Caco-2 (cell line): Measurements from ENCODE around the gene RHBDF2. TPM values are rescaled to one million over a fixed set of nuclear protein-coding genes. Genes with fewer than 3 reads are reported as not detected.

Source experiments
- BruUV-seq: library from RNA; stranded (reverse); fragments of 400-500 nt; replicated peaks from 2 replicates; lab custom pipeline; 2021; lab: Mats Ljungman, UMichigan
- CTCF ChIA-PET: fragments of 300-600 bp; sonication (Branson Sonifier 250); formaldehyde crosslinking; loops from one replicate; lab custom pipeline; 2022; ENCODE audit warnings: antibody characterized with exemption; lab: Charles Lee
- POLR2A ChIA-PET: fragments of 300-600 bp; sonication (Branson Sonifier 250); formaldehyde crosslinking; loops from one replicate; lab custom pipeline; 2022; ENCODE audit warnings: antibody characterized with exemption; lab: Charles Lee
- DNase-seq, 2 experiments: peaks; one replicate each; pipeline versions ENCODE4 v3.0.0 to v3.0.0-alpha.2; 2020 to 2022
- H3K27me3 ChIP-seq: replicated peaks from 2 replicates; pipeline ENCODE4 v1.6.0; 2011; ENCODE audit warnings: low read length; ENCODE audit not compliant: control insufficient read depth, insufficient read depth
- H3K36me3 ChIP-seq: 2 replicates; pipeline ENCODE4 v1.5.1; 2011; ENCODE audit warnings: low read length; ENCODE audit not compliant: control insufficient read depth, insufficient read depth
- H3K4me1 ChIP-seq: fragments of 250-450 bp; sonication (Bioruptor Pico); 2 replicates; pipeline ENCODE4 v1.5.1; 2020; ENCODE audit warnings: mild to moderate bottlenecking
- H3K4me3 ChIP-seq: 2 replicates; pipeline ENCODE4 v1.5.1; 2011; ENCODE audit warnings: low read depth, mild to moderate bottlenecking, control low read depth, low read length
- H3K9me3 ChIP-seq: fragments of 250-450 bp; sonication (Bioruptor Pico); 2 replicates; pipeline ENCODE4 v1.5.1; 2020; ENCODE audit warnings: mild to moderate bottlenecking, moderate library complexity
- H3K27ac Mint-ChIP-seq: one replicate; pipeline ENCODE4 v1.8.0; 2022; ENCODE audit warnings: mixed read lengths; ENCODE audit not compliant: unreplicated experiment
- H3K27me3 Mint-ChIP-seq: one replicate; pipeline ENCODE4 v1.8.0; 2022; ENCODE audit warnings: mixed read lengths; ENCODE audit not compliant: insufficient read depth, unreplicated experiment
- H3K36me3 Mint-ChIP-seq: one replicate; pipeline ENCODE4 v1.8.0; 2022; ENCODE audit warnings: mild to moderate bottlenecking, mixed read lengths; ENCODE audit not compliant: insufficient read depth, unreplicated experiment
- H3K4me1 Mint-ChIP-seq: one replicate; pipeline ENCODE4 v1.8.0; 2022; ENCODE audit warnings: low read depth, mixed read lengths; ENCODE audit not compliant: unreplicated experiment
- H3K4me3 Mint-ChIP-seq: one replicate; pipeline ENCODE4 v1.8.0; 2022; ENCODE audit warnings: mild to moderate bottlenecking, moderate library complexity, mixed read lengths; ENCODE audit not compliant: unreplicated experiment
- H3K9me3 Mint-ChIP-seq: one replicate; pipeline ENCODE4 v1.8.0; 2022; ENCODE audit warnings: mixed read lengths; ENCODE audit not compliant: unreplicated experiment
- intact Hi-C: fragments of 100-400 bp; cut with micrococcal nuclease; formaldehyde crosslinking; loops from one replicate; pipeline ENCODE4 v1.10.0; 2022; ENCODE audit not compliant: unreplicated experiment
- total RNA-seq: library from RNA; stranded (reverse); gene quantifications from 2 replicates; pipeline ENCODE4 v1.2.3, GENCODE V29; 2022
- TF ChIP-seq, protein P1 (sequence below), 2 experiments: fragments of 200-600 bp in 1 of 2; IDR thresholded peaks; 1 replicate in 1 of 2; 2 replicates in 1 of 2; pipeline versions ENCODE4 v1.5.1 to v1.8.0; 2011 to 2022; ENCODE audit warnings: antibody characterized with exemption in 1 of 2, control low read depth in 1 of 2, inconsistent platforms in 1 of 2, low read depth in 1 of 2, low read length in 1 of 2, mild to moderate bottlenecking in 1 of 2, moderate library complexity in 1 of 2; ENCODE audit not compliant: insufficient read depth in 1 of 2, severe bottlenecking in 1 of 2, unreplicated experiment in 1 of 2

The RHBDF2 gene
- total RNA-seq, 1 experiment from 2014 or later = 33.8 TPM

DNA sequence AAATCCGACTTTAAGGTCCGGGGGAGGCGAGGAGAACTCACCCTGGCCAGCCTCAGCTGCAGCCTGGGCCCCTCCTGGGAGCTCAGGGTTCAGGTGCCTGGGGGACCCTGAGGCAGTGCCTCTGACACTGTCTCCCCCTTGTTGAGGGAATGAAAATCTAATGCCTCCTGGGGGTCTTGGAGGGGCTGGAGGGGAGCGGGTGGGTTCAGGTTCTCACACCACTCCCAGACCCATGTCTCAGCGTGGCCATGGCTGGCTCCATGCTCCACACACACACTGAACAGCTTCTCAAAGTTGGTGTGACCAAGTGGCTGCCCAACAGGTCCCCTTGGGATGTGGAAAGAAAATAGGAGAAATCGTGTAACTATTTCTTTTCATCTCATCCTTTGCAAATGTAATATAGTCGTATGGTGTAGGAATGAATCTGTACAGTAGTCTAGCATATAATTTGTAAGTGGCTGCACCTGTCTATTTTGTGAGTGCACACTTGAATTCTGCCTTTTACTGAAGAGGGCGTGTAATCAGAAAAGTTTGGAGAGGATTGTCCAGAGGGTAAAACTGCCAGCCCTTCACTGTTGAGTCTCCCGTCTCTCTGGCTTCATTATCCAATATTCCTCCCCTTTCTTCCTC is 37.8 kb upstream of the RHBDF2 start:
- no peak overlapping the region for H3K4me3 Mint-ChIP-seq
- Histone ChIP-seq H3K9me3 (no peaks in the 10 kb centered on the region), H3K27me3 (no peaks in the 10 kb centered on the region), H3K4me3 (no peak overlapping the region), H3K4me1 (peaks cover 9% of the 10 kb centered on the region), H3K36me3 (no peaks in the 10 kb centered on the region)
- ChIA-PET CTCF (interaction anchor here (2.3 kb wide), 1 partner anchor 18 kb away, joined by 21 read pairs; no protein-coding TSS in a partner anchor), POLR2A (no interaction called here)
- no peak overlapping the region for H3K27ac Mint-ChIP-seq
- TF ChIP-seq, protein P1, sequence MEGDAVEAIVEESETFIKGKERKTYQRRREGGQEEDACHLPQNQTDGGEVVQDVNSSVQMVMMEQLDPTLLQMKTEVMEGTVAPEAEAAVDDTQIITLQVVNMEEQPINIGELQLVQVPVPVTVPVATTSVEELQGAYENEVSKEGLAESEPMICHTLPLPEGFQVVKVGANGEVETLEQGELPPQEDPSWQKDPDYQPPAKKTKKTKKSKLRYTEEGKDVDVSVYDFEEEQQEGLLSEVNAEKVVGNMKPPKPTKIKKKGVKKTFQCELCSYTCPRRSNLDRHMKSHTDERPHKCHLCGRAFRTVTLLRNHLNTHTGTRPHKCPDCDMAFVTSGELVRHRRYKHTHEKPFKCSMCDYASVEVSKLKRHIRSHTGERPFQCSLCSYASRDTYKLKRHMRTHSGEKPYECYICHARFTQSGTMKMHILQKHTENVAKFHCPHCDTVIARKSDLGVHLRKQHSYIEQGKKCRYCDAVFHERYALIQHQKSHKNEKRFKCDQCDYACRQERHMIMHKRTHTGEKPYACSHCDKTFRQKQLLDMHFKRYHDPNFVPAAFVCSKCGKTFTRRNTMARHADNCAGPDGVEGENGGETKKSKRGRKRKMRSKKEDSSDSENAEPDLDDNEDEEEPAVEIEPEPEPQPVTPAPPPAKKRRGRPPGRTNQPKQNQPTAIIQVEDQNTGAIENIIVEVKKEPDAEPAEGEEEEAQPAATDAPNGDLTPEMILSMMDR (IDR thresholded peaks at IDR 0.05; ENCODE audit: insufficient read depth in 1 of 2, low read depth in 1 of 2, low read length in 1 of 2, severe bottlenecking in 1 of 2, unreplicated experiment in 1 of 2) = no peak
- no peaks in the 10 kb centered on the region for H3K9me3 Mint-ChIP-seq
- no peaks in the 10 kb centered on the region for H3K27me3 Mint-ChIP-seq
- no peak for DNase-seq
- H3K36me3 Mint-ChIP-seq = peaks cover 5% of the 10 kb centered on the region
- no TSS peak for BruUV-seq
- H3K4me1 Mint-ChIP-seq = peaks cover 8% of the 10 kb centered on the region
- intact Hi-C loops = no loop called here

DNA sequence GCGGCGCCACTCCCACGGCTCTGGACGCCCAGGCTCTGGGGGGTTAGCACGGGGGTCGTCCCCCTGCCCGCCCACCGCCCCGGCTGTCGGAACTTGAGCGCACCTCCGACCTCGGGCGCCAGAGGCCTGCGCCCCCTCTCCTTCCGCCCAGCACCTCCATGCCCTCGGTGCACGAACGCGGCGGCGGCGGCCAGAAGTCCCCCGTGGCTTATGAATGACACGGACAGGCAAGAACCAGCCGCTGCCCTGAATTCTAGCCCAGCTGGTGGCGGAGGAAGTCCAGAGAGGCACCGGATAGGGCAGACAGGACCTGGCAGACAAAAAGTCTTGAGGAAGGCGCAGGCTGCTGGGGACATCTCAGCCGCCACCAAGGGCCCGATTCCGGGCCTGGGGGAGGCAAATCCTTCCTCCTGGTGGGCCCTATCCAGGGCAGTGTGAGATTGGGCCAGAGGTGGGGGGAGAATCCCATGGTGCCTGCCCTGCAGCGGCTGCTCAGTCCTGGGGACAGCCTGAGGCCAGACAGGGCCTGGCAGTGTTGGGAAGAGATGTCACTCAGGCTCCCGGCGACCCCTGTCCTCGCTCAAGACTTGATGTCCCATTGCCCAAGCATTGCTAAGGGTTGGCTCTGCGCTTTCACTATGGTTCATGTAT is 37.2 kb upstream of the RHBDF2 start:
- no peak overlapping the region for H3K4me3 Mint-ChIP-seq
- H3K9me3 Mint-ChIP-seq = no peaks in the 10 kb centered on the region
- ChIA-PET CTCF (interaction anchor here (0.6 kb wide), 2 partner anchors 15 to 71 kb away, joined by 3 read pairs; partner anchors contain the start of gene AANAT), POLR2A (no interaction called here)
- Histone ChIP-seq H3K9me3 (no peaks in the 10 kb centered on the region), H3K4me1 (peaks cover 9% of the 10 kb centered on the region), H3K36me3 (no peaks in the 10 kb centered on the region), H3K4me3 (no peak overlapping the region), H3K27me3 (no peaks in the 10 kb centered on the region)
- H3K36me3 Mint-ChIP-seq = peaks cover 5% of the 10 kb centered on the region
- no TSS peak for BruUV-seq
- H3K27ac Mint-ChIP-seq = no peak overlapping the region
- peaks cover 8% of the 10 kb centered on the region for H3K4me1 Mint-ChIP-seq
- TF ChIP-seq, protein P1 (IDR thresholded peaks at IDR 0.05; ENCODE audit: insufficient read depth in 1 of 2, low read depth in 1 of 2, low read length in 1 of 2, severe bottlenecking in 1 of 2, unreplicated experiment in 1 of 2) = no peak
- no peaks in the 10 kb centered on the region for H3K27me3 Mint-ChIP-seq
- no peak for DNase-seq
- intact Hi-C loops = no loop called here

DNA sequence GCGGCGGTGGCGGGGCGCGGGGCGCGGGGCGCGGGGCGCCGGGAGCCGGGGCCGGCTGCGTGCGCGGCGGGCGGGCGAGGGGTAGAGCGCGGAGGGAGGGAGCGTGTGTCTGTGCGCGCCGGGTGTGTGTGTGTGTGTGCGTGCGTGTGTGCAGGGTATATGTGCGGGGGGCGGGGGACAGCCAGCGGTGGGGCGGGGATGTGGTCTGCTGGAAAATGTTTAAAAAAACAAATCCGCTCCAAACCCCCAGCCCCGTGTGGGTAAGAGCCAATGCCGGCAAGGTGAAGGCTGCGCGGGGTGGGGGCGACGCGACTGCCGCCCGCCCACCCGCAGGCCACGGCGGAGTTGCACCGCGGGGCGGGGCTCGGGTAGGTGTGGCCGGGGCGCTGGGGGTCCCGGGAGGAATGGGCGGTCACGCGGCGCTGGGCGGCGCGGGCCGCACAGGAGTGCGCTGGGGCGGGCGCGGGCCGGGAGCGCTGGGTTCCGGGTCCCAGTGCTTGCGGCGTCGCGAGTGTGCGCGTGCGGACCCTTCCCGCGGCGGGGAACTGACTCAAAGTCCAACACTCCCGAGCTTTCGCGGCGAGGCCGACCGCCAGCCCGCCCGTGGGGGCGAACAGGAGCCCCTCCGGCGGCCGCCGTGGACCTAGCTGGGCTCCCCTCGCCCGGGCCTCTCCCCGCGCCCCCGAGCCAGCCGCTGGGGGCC is 36.5 kb upstream of the RHBDF2 start, which contains the start of gene CYGB:
Gene CYGB (minus strand): TSS at position 132 of the 703 bp plus-strand sequence. CDS start 167 bp downstream, outside the sequence.
- H3K4me1 Mint-ChIP-seq = peaks cover 11% of the 10 kb centered on the region
- H3K27ac Mint-ChIP-seq = no peak within 1 kb of the TSS
- ChIA-PET CTCF (interaction anchor here (0.6 kb wide), 2 partner anchors 15 to 71 kb away, joined by 3 read pairs; partner anchors contain the start of gene AANAT), POLR2A (no interaction called here)
- no peaks in the 10 kb centered on the region for H3K9me3 ChIP-seq
- no peak within 1 kb of the TSS for H3K4me3 Mint-ChIP-seq
- no peaks in the 10 kb centered on the region for H3K9me3 Mint-ChIP-seq
- intact Hi-C loops = no loop called here
- no peaks in the 10 kb centered on the region for H3K27me3 Mint-ChIP-seq
- TF ChIP-seq, protein P1 (IDR thresholded peaks at IDR 0.05; ENCODE audit: insufficient read depth in 1 of 2, low read depth in 1 of 2, low read length in 1 of 2, severe bottlenecking in 1 of 2, unreplicated experiment in 1 of 2) = no peak
- H3K27me3 ChIP-seq = no peaks in the 10 kb centered on the region
- H3K4me3 ChIP-seq = no peak within 1 kb of the TSS
- no TSS peak for BruUV-seq
- no peaks in the 10 kb centered on the region for H3K36me3 ChIP-seq
- H3K4me1 ChIP-seq = peaks cover 15% of the 10 kb centered on the region
- peaks cover 5% of the 10 kb centered on the region for H3K36me3 Mint-ChIP-seq
- DNase-seq = no peak
